ENCODE results near the gene OR4X2. TPM values are rescaled to one million over a fixed set of nuclear protein-coding genes. Genes with fewer than 3 reads are reported as not detected.
"Not testable (repeated sequence)": the region's sequence is repeated elsewhere in the genome, so short reads cannot be mapped to it uniquely, and the experiment has no call there.

The OR4X2 gene, protein sequence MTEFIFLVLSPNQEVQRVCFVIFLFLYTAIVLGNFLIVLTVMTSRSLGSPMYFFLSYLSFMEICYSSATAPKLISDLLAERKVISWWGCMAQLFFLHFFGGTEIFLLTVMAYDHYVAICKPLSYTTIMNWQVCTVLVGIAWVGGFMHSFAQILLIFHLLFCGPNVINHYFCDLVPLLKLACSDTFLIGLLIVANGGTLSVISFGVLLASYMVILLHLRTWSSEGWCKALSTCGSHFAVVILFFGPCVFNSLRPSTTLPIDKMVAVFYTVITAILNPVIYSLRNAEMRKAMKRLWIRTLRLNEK
- not detected for total RNA-seq
- long read RNA-seq: 0 reads

DNA sequence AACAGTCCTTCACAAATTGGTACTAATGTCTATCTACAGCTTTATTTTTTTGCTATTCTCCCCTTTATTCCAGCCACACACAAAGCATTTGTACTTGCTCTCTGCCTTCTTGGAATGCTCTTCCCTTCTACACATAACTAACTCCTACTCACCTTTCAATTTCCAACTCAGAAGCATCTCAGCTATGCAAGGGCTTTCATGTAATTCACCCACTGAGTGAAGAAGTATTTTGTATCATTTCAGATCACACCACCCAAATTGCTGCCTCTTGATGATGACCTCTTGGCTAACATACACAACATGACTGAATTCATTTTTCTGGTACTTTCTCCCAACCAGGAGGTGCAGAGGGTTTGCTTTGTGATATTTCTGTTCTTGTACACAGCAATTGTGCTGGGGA is at the start of gene OR4X2:
OR4X2 (plus strand) TSS at position 301 of the 400 bp plus-strand sequence; CDS start at position 301, 0 bp downstream.
- intact Hi-C loops (cut with DNase I): no loop called here
- DNase-seq (ENCODE audit: missing footprints) (no peak), ATAC-seq (no peak)

DNA sequence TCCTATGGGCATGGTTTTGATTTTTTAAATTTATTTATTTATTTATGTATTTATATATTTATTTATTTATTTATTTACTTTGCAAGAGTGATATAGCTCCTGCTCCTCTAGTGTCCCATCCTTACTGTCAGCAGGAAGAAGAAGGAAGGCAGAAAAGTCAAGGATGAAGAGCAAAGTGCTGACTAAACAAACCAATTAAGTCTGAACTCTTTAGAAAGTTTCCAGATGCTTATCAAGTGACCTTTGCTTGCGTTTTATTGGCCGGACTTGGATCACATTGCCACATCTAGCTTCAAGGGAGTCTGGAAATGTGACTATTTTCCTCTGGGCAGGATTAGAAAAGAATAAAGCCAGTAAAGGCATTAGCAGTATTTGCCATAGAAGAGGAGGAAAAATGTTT is 37.0 kb upstream of the OR4X2 start:
- ATAC-seq (no peak), DNase-seq (ENCODE audit: missing footprints) (no peak)
- intact Hi-C loops (cut with DNase I): no loop called here

DNA sequence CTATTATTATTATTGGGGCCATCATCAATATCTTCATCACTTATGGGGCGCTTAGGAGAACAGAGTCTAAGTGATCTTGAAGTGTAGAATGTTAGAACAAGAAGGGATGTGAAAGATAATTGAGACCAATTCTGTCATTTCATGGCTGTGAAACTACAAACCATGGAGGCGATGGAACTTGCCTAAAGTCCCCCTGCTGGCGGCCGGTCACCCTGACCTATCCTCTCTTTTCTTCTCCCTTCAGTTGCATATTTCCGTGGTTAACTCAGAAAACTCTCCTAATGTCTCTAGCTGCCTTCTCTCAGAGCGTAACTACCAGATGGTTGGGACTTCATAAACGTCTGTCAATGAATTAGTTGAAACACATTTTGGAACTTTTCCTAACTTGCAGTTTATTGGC is 34.9 kb upstream of the OR4X2 start:
- ATAC-seq (no peak), DNase-seq (ENCODE audit: missing footprints) (no peak)
- intact Hi-C loops (cut with DNase I): no loop called here

DNA sequence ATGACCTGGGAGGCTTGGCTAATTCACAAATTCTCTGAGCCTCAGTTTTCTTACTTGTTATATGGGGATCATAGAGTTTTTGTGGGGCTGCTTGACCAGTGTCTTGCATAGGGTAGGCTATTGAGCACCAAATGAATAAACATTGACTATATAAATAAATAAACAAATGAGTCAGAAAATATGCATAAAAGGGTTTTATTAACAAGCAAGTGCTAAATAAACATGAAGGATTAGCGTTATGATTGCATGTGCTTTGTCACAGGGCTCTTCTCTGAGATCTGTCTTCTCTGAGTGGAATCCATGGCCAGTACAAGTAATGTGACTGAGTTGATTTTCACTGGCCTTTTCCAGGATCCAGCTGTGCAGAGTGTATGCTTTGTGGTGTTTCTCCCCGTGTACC is 28.4 kb upstream of the OR4X2 start, which contains the start of gene OR4B1:
OR4B1 (plus strand) TSS at position 301 of the 400 bp plus-strand sequence; CDS start at position 301, 0 bp downstream.
- DNase-seq (ENCODE audit: missing footprints) (no peak), ATAC-seq (no peak)
- intact Hi-C loops (cut with DNase I): no loop called here

DNA sequence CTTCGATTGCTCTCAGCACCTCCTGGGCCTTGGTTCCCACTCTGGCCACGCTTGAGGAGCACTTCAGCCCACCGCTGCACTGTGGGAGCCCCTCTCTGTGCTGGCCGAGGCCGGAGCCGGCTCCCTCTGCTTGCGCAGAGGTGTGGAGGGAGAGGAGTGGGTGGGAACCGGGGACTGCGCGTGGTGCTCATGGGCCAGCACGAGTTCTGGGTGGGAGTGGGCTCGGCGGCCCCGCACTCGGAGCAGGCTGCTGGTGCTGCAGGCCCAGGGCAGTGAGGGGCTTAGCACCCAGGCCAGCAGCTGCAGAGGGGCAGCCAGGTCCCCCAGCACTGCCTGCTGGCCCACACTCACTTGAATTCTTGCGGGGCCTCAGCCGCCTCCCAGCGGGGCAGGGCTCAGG is 16.1 kb upstream of the OR4X2 start:
- ATAC-seq: no peak
- no peak for DNase-seq (ENCODE audit: missing footprints)
- intact Hi-C loops (cut with DNase I): no loop called here

DNA sequence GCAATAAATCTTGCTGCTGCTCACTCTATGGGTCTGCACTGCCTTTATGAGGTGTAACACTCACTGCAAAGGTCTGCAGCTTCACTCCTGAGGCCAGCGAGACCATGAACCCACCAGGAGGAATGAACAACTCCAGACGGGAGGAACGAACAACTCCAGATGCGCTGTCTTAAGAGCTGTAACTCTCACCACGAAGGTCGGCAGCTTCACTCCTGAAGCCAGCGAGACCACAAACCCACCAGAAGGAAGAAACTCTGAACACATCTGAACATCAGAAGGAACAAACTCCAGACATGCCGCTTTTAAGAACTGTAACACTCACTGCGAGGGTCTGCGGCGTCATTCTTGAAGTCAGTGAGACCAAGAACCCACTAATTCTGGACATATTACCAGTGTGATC is 14.8 kb upstream of the OR4X2 start:
- DNase-seq (ENCODE audit: missing footprints); intact Hi-C loops (cut with DNase I): not testable (repeated sequence)

DNA sequence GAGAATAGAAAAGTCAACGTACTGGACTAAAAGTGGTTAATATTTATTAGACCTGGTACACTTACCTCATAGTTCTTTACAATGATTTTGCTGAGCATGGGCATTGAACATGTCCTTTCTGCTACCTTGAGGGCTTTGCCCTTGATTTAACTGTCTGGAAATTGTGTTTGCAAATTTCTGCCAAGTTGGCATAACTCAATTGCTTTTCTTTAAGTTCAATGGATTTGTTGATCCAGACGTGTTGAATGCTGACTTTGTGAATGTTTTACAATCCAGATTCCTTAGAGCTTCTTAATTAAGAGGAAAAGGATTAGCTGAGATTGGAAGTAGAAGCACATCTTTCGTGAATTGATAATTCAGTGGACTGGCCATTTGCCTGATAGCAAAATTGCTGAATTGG is 7.2 kb upstream of the OR4X2 start:
- DNase-seq (ENCODE audit: missing footprints) (no peak), ATAC-seq (no peak)
- intact Hi-C loops (cut with DNase I): no loop called here

More for the DNA sequence above, 14.8 kb upstream of the OR4X2 start:
- not testable (repeated sequence) for ATAC-seq

DNA sequence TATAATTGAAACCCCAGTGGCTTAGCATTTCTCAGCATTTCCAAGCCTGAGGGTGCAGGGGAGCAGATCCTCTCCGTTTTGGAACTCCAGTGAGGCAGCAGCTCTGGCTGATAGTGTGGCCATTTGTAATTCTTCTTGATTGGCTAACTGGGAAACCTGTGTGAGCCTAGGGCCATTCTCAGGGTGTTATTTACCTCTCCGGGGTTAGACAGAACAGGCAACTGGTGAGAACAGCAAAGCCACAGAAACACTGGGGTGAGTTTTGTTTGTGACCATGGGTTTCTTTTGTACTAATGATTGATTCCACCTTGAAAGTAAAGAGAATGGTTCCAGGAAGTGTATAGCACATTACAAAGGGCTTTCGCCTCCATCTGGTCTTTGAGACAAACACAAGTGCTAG is 2.4 kb upstream of the OR4X2 start:
- DNase-seq (ENCODE audit: missing footprints) (no peak), ATAC-seq (no peak)
- intact Hi-C loops (cut with DNase I): no loop called here

DNA sequence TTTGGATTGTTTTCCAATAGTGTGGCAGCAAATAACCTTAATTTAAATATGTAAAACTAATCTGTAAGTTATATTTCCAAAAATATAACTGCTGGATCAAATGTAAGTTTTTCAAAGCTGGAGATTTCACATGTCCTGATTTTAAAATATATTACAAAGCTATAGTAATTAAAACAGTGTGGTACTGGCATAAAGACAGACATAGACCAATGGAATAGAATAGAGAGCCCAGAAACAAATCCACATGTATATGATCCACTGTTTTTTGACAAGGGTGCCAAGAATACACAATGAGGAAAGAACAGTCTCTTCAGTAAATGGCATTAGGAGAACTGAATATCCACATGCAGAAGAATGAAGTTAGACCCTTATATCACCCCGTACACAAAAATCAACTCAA is 4.0 kb downstream of the OR4X2 start:
- no peak for DNase-seq (ENCODE audit: missing footprints)

DNA sequence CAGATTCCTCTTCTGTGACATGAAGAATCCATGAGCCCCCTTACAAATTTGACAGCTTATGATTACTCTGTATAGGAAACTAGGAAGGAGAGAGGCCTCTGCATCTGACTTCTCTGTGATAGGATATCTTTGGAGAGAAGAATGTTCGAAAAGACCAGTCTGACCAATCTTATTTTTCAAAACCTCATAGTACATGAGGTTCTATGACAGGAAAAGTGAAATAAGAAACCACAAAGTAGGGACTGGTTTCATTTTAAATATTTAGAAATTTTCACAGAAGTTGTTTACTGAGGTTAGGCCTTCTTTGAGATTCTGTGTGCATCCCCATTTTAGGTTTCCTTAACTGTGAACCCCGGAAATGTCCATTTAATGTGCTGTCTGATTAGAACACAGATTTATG is 16.7 kb downstream of the OR4X2 start:
- intact Hi-C loops (cut with DNase I): no loop called here
- ATAC-seq: no peak

More for the DNA sequence above, 4.0 kb downstream of the OR4X2 start:
- intact Hi-C loops (cut with DNase I): no loop called here
- ATAC-seq: no peak

DNA sequence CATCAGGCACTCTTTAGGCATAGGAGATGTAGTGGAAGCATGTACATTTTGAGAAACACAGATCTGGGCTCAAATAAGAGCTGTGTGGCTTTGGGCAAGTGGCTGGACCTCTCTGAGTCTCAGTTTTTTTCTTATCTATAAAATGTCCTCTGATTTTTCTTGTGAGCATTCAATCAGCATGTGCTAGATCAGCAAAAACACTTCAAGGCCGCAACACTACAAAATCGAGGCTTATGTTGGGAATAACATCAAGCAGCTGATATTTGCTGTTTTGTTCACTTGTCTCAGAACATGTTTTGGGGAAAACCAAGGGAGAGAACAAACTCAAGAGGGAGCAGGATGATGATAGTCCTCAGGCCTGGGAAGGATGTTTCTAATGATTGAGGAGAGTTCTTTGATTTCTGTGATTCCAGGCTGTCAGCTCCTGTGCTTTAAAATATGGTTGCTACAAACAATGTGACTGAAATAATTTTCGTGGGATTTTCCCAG is 18.6 kb downstream of the OR4X2 start, which contains the start of gene OR4X1:
OR4X1 (plus strand) TSS at position 439 of the 489 bp plus-strand sequence; CDS start at position 439, 0 bp downstream.
- intact Hi-C loops (cut with DNase I): no loop called here
- no peak for DNase-seq (ENCODE audit: missing footprints)
- ATAC-seq: no peak

More for the DNA sequence above, 16.7 kb downstream of the OR4X2 start:
- no peak for DNase-seq (ENCODE audit: missing footprints)

DNA sequence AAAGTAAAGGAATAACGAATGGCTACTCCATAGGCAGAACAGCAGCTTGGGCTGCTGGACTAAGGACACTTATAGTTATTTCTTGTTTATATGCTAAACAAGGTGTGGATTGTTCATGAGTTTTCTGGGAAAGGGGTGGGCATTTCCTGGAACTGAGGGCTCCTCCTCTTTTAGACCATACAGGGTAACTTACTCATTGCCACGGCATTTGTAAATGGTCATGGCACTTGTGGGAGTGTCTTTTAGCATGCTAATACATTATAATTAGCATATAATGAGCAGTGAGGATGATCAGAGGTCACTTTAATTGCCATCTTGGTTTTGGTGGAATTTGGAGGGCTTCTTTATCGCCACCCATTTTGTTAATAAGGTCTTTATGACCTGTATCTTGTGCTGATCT is 25.7 kb downstream of the OR4X2 start:
- ATAC-seq (no peak), DNase-seq (ENCODE audit: missing footprints) (no peak)
- intact Hi-C loops (cut with DNase I): no loop called here

DNA sequence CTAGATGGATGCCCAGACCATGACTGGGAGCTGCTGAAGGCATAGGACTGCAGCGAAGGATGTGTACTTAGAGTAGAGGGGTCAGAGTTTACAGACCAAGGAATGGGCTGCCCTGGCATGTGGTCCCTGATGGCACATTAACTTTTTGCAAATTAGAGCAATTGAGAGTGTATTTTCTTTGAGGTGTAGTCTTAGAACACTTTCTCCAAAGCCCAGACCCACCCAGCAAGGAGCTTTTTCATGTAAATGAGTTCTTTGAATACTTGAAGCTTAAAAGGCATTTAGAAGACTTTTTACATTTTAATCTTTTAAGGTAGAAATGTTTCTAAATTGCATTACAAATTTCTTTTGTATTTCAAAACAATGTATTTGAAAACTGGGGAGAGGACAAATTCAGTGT is 27.7 kb downstream of the OR4X2 start:
- intact Hi-C loops (cut with DNase I): no loop called here
- no peak for ATAC-seq
- DNase-seq (ENCODE audit: missing footprints): no peak

Other genes starting within 250 kb of the OR4X2 start
- gene OR4B1, start 28.3 kb upstream of the OR4X2 start, total RNA-seq: not detected
- not detected for gene OR4X1, start 18.8 kb downstream of the OR4X2 start, total RNA-seq
- not detected for gene OR4S1, start 61.1 kb downstream of the OR4X2 start, total RNA-seq
- gene OR4C3, start 79.8 kb downstream of the OR4X2 start, total RNA-seq: not detected
- not detected for gene OR4C5, start 121.4 kb downstream of the OR4X2 start, total RNA-seq
- not detected for gene OR4A47, start 243.7 kb downstream of the OR4X2 start, total RNA-seq

Data from Right ventricle myocardium inferior (tissue), 1 donor.